Panc1 (cell line): ENCODE measurements around the gene BTBD17. TPM values are rescaled to one million over a fixed set of nuclear protein-coding genes. Genes with fewer than 3 reads are reported as not detected.

Source experiments
- ATAC-seq: fragments of 200-7000 bp; cut with Tn5 transposase; 2 replicates; pipeline ENCODE4 v1.9.1; 2020; ENCODE audit warnings: mild to moderate bottlenecking, moderate library complexity
- BruUV-seq: library from RNA; stranded (reverse); fragments of 400-500 nt; replicated peaks from 2 replicates; lab custom pipeline; 2021; lab: Mats Ljungman, UMichigan
- CTCF ChIA-PET: fragments of 300-600 bp; sonication (Branson Sonifier 250); formaldehyde crosslinking; loops from one replicate; lab custom pipeline; 2022; ENCODE audit warnings: antibody characterized with exemption; lab: Charles Lee
- POLR2A ChIA-PET: fragments of 300-600 bp; sonication (Branson Sonifier 250); formaldehyde crosslinking; loops from one replicate; lab custom pipeline; 2022; ENCODE audit warnings: antibody characterized with exemption; lab: Charles Lee
- DNase-seq: peaks from one replicate; pipeline ENCODE4 v3.0.0-alpha.2; 2010; ENCODE audit warnings: low read depth, low spot score
- H3K27ac ChIP-seq: 2 replicates; pipeline ENCODE4 v1.5.1; 2011; ENCODE audit warnings: mild to moderate bottlenecking, low read length, inconsistent platforms
- H3K27me3 ChIP-seq: fragments of 200-500 bp; sonication (Bioruptor generic); 2 replicates; pipeline ENCODE4 v1.6.0; 2014; ENCODE audit warnings: low read length, inconsistent platforms; ENCODE audit not compliant: control insufficient read depth, insufficient read depth
- H3K36me3 ChIP-seq: fragments of 200-500 bp; sonication (Bioruptor generic); 2 replicates; pipeline ENCODE4 v1.5.1; 2014; ENCODE audit warnings: inconsistent platforms, mild to moderate bottlenecking, low read length, moderate library complexity; ENCODE audit not compliant: control insufficient read depth, insufficient read depth
- H3K4me1 ChIP-seq: 2 replicates; pipeline ENCODE4 v1.5.1; 2011; ENCODE audit warnings: inconsistent platforms, mild to moderate bottlenecking, low read length, moderate library complexity; ENCODE audit not compliant: control insufficient read depth, insufficient read depth
- H3K4me3 ChIP-seq, 2 experiments: 2 replicates each; pipeline ENCODE4 v1.5.1; 2011 to 2012; ENCODE audit warnings: low read depth in 2 of 2, low read length in 2 of 2, mild to moderate bottlenecking in 2 of 2, inconsistent platforms in 1 of 2, moderate library complexity in 1 of 2
- H3K9me3 ChIP-seq: fragments of 200-500 bp; sonication (Bioruptor generic); 2 replicates; pipeline ENCODE4 v1.5.1; 2014; ENCODE audit warnings: low read depth, mild to moderate bottlenecking, inconsistent platforms, low read length, moderate library complexity; ENCODE audit not compliant: control insufficient read depth, insufficient read depth
- POLR2AphosphoS5 ChIP-seq: IDR thresholded peaks from 2 replicates; pipeline ENCODE4 v1.6.1; 2012; ENCODE audit warnings: mild to moderate bottlenecking, low read depth, low read length, moderate library complexity
- REST ChIP-seq, 2 experiments: IDR thresholded peaks; 2 replicates each; pipeline ENCODE4 v1.6.1; 2011 to 2012; ENCODE audit warnings: low read depth in 2 of 2, control low read depth in 1 of 2, low read length in 1 of 2, mild to moderate bottlenecking in 1 of 2, moderate library complexity in 1 of 2; ENCODE audit not compliant: insufficient read depth in 1 of 2
- SIN3A ChIP-seq: IDR thresholded peaks from 2 replicates; pipeline ENCODE4 v1.6.1; 2012; ENCODE audit warnings: low read depth, mild to moderate bottlenecking, low read length, moderate library complexity, borderline replicate concordance; ENCODE audit not compliant: insufficient read depth
- TCF7L2 ChIP-seq: IDR thresholded peaks from 2 replicates; pipeline ENCODE4 v1.6.1; 2011; ENCODE audit warnings: mild to moderate bottlenecking, low read depth, low read length, inconsistent platforms
- in situ Hi-C: cut with HindIII; loops from 2 replicates; pipeline ENCODE4 v1.10.0; 2016; ENCODE audit warnings: low sequenced_read_pairs, low pct_unique_long_range_greater_than_20kb
- intact Hi-C: fragments of 100-400 bp; cut with micrococcal nuclease; formaldehyde crosslinking; loops from one replicate; pipeline ENCODE4 v1.10.0; 2022; ENCODE audit not compliant: unreplicated experiment
- total RNA-seq: library from RNA; stranded (reverse); gene quantifications from one replicate; pipeline ENCODE4 v1.2.1, GENCODE V29; 2021; ENCODE audit not compliant: unreplicated experiment
- TF ChIP-seq, protein P1 (sequence below): fragments of 450-650 bp; IDR thresholded peaks from 2 replicates; pipeline ENCODE4 v1.5.1; 2017; ENCODE audit warnings: mild to moderate bottlenecking

Gene BTBD17
- total RNA-seq, 1 experiment from 2014 or later = not detected

GRCh38 chr17:74339537-74340195 lies 22.0 kb downstream of the BTBD17 start:
- H3K36me3 ChIP-seq = no peaks in the 10 kb centered on the region
- no peak overlapping the region for H3K27ac ChIP-seq
- no peak for ATAC-seq
- ChIA-PET CTCF (interaction anchor here (0.7 kb wide), 1 partner anchor 12 kb away, joined by 3 read pairs; no protein-coding TSS in a partner anchor), POLR2A (no interaction called here)
- in situ Hi-C loops = no loop called here
- TF ChIP-seq REST (IDR thresholded peaks at IDR 0.05; ENCODE audit: insufficient read depth in 1 of 2, low read depth in 2 of 2, low read length in 1 of 2) (no peak), SIN3A (no peak)
- no peaks in the 10 kb centered on the region for H3K4me1 ChIP-seq
- DNase-seq = no peak
- no TSS peak for BruUV-seq
- H3K4me3 ChIP-seq = no peak overlapping the region
- no peaks in the 10 kb centered on the region; the same call in 1 of the 2 replicates for H3K27me3 ChIP-seq
- H3K9me3 ChIP-seq = no peaks in the 10 kb centered on the region
- intact Hi-C loops = no loop called here

DNA sequence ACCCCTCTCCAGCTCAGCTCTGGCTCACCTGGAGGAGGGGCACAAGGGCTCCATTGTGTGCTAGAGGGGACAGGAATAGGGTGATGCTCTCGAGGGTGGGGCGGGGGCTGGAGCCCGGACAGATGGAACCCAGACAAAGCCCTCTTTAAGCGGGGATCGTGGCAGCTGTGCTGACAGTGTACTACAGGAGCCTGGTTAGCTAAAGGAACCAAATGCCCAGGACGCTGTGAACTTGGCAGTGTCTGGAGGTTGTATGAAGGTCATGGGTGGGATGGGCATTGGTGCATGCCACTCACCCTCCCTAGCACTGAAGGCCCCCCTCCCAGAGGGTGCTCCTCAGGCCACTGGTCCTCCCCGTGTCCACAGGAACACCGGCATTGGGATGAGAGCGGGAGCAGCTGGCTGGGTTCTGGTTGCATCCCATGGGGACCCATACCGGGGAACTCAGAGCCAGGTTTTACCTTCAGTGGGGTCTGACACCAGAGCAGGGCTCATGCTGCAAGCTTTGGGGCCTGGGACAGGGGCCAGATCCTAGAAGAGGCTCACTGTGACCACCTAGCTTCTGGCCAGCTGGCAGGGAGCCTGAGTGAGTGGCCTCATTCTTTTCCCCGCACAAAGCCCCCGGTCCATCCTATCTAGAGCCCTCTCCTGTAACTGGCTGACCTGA lies 23.7 kb downstream of the BTBD17 start:
- in situ Hi-C loops = no loop called here

More for the DNA sequence above, 23.7 kb downstream of the BTBD17 start:
- intact Hi-C loops = no loop called here
- no peaks in the 10 kb centered on the region for H3K36me3 ChIP-seq
- H3K4me1 ChIP-seq = no peaks in the 10 kb centered on the region
- DNase-seq (no peak), ATAC-seq (no peak)
- no peaks in the 10 kb centered on the region; the same call in 1 of the 2 replicates for H3K27me3 ChIP-seq
- H3K27ac ChIP-seq = no peak overlapping the region
- ChIA-PET POLR2A (no interaction called here), CTCF (no interaction called here)
- BruUV-seq = no TSS peak
- H3K4me3 ChIP-seq = no peak overlapping the region
- H3K9me3 ChIP-seq = no peaks in the 10 kb centered on the region
- no peak for TF ChIP-seq TCF7L2
- TF ChIP-seq, protein P1, sequence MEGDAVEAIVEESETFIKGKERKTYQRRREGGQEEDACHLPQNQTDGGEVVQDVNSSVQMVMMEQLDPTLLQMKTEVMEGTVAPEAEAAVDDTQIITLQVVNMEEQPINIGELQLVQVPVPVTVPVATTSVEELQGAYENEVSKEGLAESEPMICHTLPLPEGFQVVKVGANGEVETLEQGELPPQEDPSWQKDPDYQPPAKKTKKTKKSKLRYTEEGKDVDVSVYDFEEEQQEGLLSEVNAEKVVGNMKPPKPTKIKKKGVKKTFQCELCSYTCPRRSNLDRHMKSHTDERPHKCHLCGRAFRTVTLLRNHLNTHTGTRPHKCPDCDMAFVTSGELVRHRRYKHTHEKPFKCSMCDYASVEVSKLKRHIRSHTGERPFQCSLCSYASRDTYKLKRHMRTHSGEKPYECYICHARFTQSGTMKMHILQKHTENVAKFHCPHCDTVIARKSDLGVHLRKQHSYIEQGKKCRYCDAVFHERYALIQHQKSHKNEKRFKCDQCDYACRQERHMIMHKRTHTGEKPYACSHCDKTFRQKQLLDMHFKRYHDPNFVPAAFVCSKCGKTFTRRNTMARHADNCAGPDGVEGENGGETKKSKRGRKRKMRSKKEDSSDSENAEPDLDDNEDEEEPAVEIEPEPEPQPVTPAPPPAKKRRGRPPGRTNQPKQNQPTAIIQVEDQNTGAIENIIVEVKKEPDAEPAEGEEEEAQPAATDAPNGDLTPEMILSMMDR = no peak
- TF ChIP-seq REST (IDR thresholded peaks at IDR 0.05; ENCODE audit: insufficient read depth in 1 of 2, low read depth in 2 of 2, low read length in 1 of 2) = no peak
- TF ChIP-seq POLR2AphosphoS5 = no peak
- no peak for TF ChIP-seq SIN3A
